GM12874 (cell line): ENCODE measurements around the gene IRGQ.

Experiments
- CTCF ChIP-seq: IDR thresholded peaks from 2 replicates; pipeline ENCODE4 v1.5.1; 2011; ENCODE audit warnings: low read depth, mild to moderate bottlenecking, control low read depth, low read length, moderate library complexity; ENCODE audit not compliant: insufficient read depth

Gene IRGQ

GRCh38 chr19:43581467-43581866, 14.5 kb downstream of the IRGQ start:
- no peak for TF ChIP-seq CTCF

GRCh38 chr19:43578787-43579186, 17.1 kb downstream of the IRGQ start:
- TF ChIP-seq CTCF = no peak

- TF ChIP-seq CTCF = no peak
These were observed 19.7 kb downstream of the IRGQ start for GRCh38 chr19:43575955-43576878.

GRCh38 chr19:43575156-43575950, 20.6 kb downstream of the IRGQ start, which contains the start of the genes PINLYP and XRCC1:
Gene PINLYP (plus strand): TSS chr19:43575801. CDS start chr19:43577192, 1,391 bp downstream.
Gene XRCC1 (minus strand): TSS chr19:43575527. CDS start chr19:43575458, 69 bp downstream.
- no peak for TF ChIP-seq CTCF

- TF ChIP-seq CTCF = no peak
These were observed 21.3 kb downstream of the IRGQ start for GRCh38 chr19:43574424-43575155.

GRCh38 chr19:43572171-43572588, 23.8 kb downstream of the IRGQ start:
- TF ChIP-seq CTCF = no peak

GRCh38 chr19:43570174-43570791, 25.7 kb downstream of the IRGQ start:
- TF ChIP-seq CTCF = no peak
